ENCODE measurements around the gene GALNT10. TPM values are rescaled to one million over a fixed set of nuclear protein-coding genes. Genes with fewer than 3 reads are reported as not detected.
A peak's percentile ranks its signal among the peaks of the same experiment; 100 is the strongest.

The GALNT10 gene
- total and polyA plus RNA-seq, 2 of the 8 experiments (the other 6 are each of a cell fraction or from before 2014, with no cell fraction given) = 4.6 to 15.5 TPM

DNA sequence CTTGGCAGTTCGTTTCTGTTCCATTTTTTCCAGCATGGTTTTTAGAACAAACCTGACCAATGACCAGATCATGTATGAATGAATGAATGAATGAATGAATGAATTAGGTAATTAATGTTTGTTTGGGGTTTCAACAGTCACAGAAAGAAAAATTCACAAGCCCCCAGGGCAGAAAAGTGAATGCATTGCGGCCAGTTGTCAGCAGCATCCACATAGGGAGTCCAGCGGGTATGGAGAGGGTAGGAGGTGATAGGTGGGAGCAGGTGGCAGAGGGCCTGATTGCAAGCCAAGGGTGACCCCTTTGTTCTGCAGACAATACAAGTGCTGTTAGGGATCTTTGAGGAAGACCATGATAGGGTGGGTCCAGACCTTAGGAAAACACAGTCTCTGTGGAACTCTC, 205.6 kb downstream of the GALNT10 start:
- POLR2A ChIA-PET (ENCODE audit: partially characterized antibody) = no interaction called here
- H2BK15ac ChIP-seq (ENCODE audit: low read length) = 0 out of 2 replicates have a peak overlapping the region, but pooled peaks have one; percentile 53
- TF ChIP-seq POLR2AphosphoS5 (IDR thresholded peaks at IDR 0.05; ENCODE audit: low read depth, low read length) (no peak), BCL11A (IDR thresholded peaks at IDR 0.05; ENCODE audit: low read depth in 2 of 2, low read length in 2 of 2) (no peak), KDM5A (IDR thresholded peaks at IDR 0.05; ENCODE audit: low read length) (no peak), KDM1A (IDR thresholded peaks at IDR 0.05; ENCODE audit: borderline replicate concordance, low read length) (no peak), CBX5 (IDR thresholded peaks at IDR 0.05; ENCODE audit: low read depth, low read length) (no peak), PHF8 (conservative IDR thresholded peaks at IDR 0.05; ENCODE audit: low read depth, low read length) (no peak), SIRT6 (IDR thresholded peaks at IDR 0.05; ENCODE audit: low read length) (no peak), BACH1 (IDR thresholded peaks at IDR 0.05; ENCODE audit: low read length) (no peak), JUND (IDR thresholded peaks at IDR 0.05; ENCODE audit: low read length) (no peak), SRF (IDR thresholded peaks at IDR 0.05; ENCODE audit: low read depth, low read length) (no peak), BRCA1 (IDR thresholded peaks at IDR 0.05; ENCODE audit: low read depth, low read length) (no peak), EGR1 (IDR thresholded peaks at IDR 0.05; ENCODE audit: borderline replicate concordance, low read depth, low read length) (no peak), NANOG (IDR thresholded peaks at IDR 0.05; ENCODE audit: insufficient read depth, low read depth, low read length, poor library complexity, severe bottlenecking) (no peak), RXRA (IDR thresholded peaks at IDR 0.05; ENCODE audit: insufficient read depth, low read depth, low read length) (no peak)
- TF ChIP-seq, protein P1, sequence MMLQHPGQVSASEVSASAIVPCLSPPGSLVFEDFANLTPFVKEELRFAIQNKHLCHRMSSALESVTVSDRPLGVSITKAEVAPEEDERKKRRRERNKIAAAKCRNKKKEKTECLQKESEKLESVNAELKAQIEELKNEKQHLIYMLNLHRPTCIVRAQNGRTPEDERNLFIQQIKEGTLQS (IDR thresholded peaks at IDR 0.05; ENCODE audit: insufficient read depth, low read depth, low read length) = no peak

More for the DNA sequence above, 205.6 kb downstream of the GALNT10 start:
- H3K79me2 ChIP-seq (ENCODE audit: control insufficient read depth in 1 of 2, insufficient read depth in 2 of 2, low read length in 2 of 2) = no peaks in the 10 kb centered on the region
- H4K20me1 ChIP-seq (replicated peaks in 1 of 2; ENCODE audit: control insufficient read depth in 1 of 2, insufficient read depth in 2 of 2, low read length in 2 of 2) = no peaks in the 10 kb centered on the region
- no peak overlapping the region for H3K18ac ChIP-seq (ENCODE audit: extremely low read depth, low read length)
- WGBS, 2 experiments (ENCODE audit: extremely low coverage in 1 of 2, insufficient coverage in 1 of 2, insufficient read length in 1 of 2, insufficient replicate concordance in 2 of 2, low coverage in 1 of 2, low lambda C conversion rate in 2 of 2, missing lambda C conversion rate in 1 of 2) = 88% methylated on average over 3 of the region's 3 CpGs; no CpG with 5 or more reads in 1 of the 2 experiments
- no peak overlapping the region for H3K27ac ChIP-seq (ENCODE audit: low read depth, low read length)
- H2AFZ ChIP-seq (ENCODE audit: low read length) = no peak overlapping the region
- no peaks in the 10 kb centered on the region for H3K9me3 ChIP-seq (ENCODE audit: insufficient read depth in 2 of 2, low read depth in 1 of 2, low read length in 1 of 2)
- H4K5ac ChIP-seq (ENCODE audit: insufficient read length, low read depth, low read length) = no peak overlapping the region
- no peak overlapping the region for H2BK5ac ChIP-seq (ENCODE audit: low read depth, low read length)
- no peak overlapping the region for H3K14ac ChIP-seq (ENCODE audit: insufficient read length)
- no peak overlapping the region for H3K4me3 ChIP-seq (ENCODE audit: extremely low read depth in 1 of 4, insufficient read depth in 2 of 4, low read depth in 3 of 4, low read length in 4 of 4)
- H3K79me1 ChIP-seq (ENCODE audit: low read depth, low read length) = no peaks in the 10 kb centered on the region
- no peaks in the 10 kb centered on the region for H3K27me3 ChIP-seq (replicated peaks in 1 of 4; ENCODE audit: control insufficient read depth in 3 of 4, extremely low read depth in 1 of 4, insufficient read depth in 3 of 4, low read length in 3 of 4)
- H3K23me2 ChIP-seq (ENCODE audit: low read depth, low read length) = no peaks in the 10 kb centered on the region
- CTCF ChIA-PET (ENCODE audit: partially characterized antibody) = interaction anchor here (1.4 kb wide), 2 partner anchors 199 to 220 kb away, joined by 3 read pairs; no protein-coding TSS in a partner anchor
- H3K4me1 ChIP-seq (replicated peaks in 1 of 4; ENCODE audit: control insufficient read depth in 3 of 4, insufficient read depth in 4 of 4, low read length in 3 of 4) = peaks cover 4 to 10% (median 7%) of the 10 kb centered on the region in 4 experiments
- peak overlapping the region; percentile 44; the same call in 1 of the 2 replicates for H2BK20ac ChIP-seq (ENCODE audit: low read length)
- H2AK5ac ChIP-seq (ENCODE audit: low read depth, low read length) = no peak overlapping the region
- H3K9ac ChIP-seq (replicated peaks in 1 of 4; ENCODE audit: extremely low read depth in 1 of 4, low read depth in 3 of 4, low read length in 3 of 4) = no peak overlapping the region
- DNase-seq (ENCODE audit: low read depth in 1 of 2, low spot score in 2 of 2) = no peak
- H3K23ac ChIP-seq (ENCODE audit: insufficient read length) = no peak overlapping the region
- peak overlapping the region; percentile 18 for H2BK120ac ChIP-seq (replicated peaks; ENCODE audit: low read depth, low read length)
- H3K4ac ChIP-seq (replicated peaks; ENCODE audit: insufficient read length, low read depth, low read length) = peak overlapping the region; percentile 63
- 0 out of 4 replicates have a peak overlapping the region, but pooled peaks of 1 of the 2 experiments have one; percentile 6 for H3K4me2 ChIP-seq (ENCODE audit: insufficient read depth in 1 of 2, low read depth in 2 of 2, low read length in 2 of 2)
- peak overlapping the region; percentile 88; the same call in 1 of the 2 replicates for H2BK12ac ChIP-seq (ENCODE audit: low read depth, low read length)
- no peak overlapping the region for H3K56ac ChIP-seq (replicated peaks; ENCODE audit: insufficient read length, low read depth, low read length)
- no peak overlapping the region for H4K8ac ChIP-seq (ENCODE audit: extremely low read depth, insufficient read depth, low read length)
- H3K36me3 ChIP-seq (ENCODE audit: control insufficient read depth in 2 of 4, insufficient read depth in 4 of 4, low read length in 3 of 4) = no peaks in the 10 kb centered on the region
- H4K91ac ChIP-seq (replicated peaks; ENCODE audit: insufficient read length, low read length) = no peak overlapping the region
- no peak for FAIRE-seq
